ENCODE measurements around the gene LRAT.
A peak's percentile ranks its signal among the peaks of the same experiment; 100 is the strongest.

LRAT gene

DNA sequence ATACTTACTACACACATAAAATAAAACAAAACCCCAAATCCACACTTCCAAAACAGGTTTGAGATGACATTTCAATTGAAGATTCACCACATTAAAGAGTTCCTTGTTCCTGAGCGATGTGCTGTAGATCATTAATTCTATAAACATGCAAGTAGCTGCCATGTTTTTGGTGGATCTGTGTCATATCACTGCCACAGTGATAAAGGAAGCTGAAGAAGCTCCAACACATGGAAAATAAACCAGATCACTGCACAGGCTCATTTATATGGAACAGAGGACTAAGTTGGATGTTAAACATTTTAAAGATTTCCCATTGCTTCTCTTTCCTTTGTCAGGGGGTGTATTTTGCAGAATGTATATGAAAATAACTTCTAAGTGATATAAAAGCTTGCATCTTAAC is 34.5 kb downstream of the LRAT start:
- no peak for DNase-seq (ENCODE audit: low read depth in 2 of 2)

DNA sequence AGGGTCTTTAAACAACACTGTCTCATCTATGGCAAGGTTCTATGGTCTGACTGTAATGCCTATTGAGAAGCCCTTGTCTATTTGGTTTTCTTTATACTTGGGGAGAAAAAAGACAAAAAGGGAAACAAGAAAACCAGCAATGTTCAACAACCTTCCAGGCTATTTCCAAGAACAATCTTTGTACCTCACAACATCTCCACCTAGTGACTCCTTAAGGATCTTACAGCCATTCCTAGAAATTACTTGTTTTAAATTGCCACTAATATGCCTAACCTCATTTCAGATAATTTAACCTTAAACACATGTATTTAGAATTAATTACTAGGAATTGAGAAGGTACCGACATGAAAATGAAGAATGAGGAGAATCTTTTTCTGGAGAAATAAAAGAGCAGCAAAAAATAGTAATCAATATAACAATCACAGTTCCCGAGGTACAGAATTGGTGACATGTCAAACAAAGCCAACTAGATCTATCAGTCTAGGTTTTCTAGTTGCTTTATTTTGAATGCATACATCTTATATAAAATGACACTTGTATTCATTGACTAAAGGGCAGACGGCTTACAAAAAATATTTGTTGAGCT is 35.7 kb downstream of the LRAT start:
- DNase-seq (ENCODE audit: low read depth in 2 of 2), result peak; percentile 4 to 6

DNA sequence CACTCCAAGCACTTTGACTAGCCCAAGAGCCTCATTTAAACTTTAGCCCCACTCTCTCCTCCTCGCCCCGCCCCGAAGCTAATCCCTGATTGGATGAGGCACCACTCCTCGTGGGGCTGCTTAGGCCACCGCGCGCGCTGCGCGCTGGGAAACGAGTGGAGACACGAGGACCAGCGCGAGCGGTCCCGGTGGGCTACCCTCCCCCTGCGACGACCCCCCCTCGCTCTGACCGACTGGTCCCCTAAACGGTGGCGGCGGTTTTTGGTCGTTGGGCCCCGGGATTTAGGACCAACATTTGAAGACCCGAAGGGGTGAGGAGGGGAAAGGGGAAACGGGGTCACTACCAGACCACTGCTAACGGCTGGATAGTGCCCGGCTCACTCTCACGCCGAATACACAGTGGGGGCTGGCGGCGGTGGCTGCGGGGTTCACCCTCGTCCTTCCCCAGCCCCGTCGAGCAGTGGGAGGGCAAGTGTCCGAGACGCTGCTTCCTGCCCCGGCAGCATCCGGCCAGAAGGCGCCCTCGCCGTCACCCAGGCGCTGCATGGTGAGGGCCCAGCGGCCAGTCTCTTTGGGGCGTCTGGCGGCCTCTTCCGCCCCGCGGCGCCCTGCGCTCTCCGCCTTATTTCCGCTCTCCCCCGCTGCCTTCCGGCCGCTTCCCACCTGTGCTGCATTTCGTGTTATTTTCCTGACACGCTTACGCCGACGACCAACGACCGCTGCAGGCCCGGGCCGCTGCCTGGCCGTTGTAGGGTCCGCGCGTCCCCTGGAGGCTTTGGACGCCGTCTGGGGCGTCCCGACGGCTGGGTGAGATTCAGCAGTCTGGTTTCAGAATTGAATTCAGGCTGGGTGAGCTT is 37.6 kb downstream of the LRAT start, which contains the start of gene RBM46:
Gene RBM46, plus strand, starts transcription at position 147 of the 857 bp plus-strand sequence. CDS start 15,481 bp downstream, outside the sequence.
- no peak for DNase-seq (ENCODE audit: low read depth in 2 of 2)

DNA sequence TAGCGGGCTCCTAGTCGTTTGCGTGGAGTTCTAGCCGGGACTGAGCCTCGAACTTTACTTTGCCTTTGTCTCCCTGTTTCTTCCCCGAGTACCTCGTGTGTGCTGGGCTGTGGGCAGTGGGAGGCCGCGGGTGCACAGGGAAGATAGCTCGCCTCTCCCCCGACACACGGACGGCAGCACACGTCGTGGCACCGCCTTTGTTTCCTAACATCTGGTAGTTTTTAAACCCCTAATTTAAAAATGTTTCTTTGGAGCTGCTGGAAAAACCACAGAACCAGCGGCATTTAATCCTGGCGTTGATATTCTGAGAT is 38.1 kb downstream of the LRAT start:
- DNase-seq (ENCODE audit: low read depth in 2 of 2), result no peak

Data from fibroblast of skin of left quadriceps (primary cell).